Measurements from ENCODE around the gene TFPI2. TPM values are rescaled to one million over a fixed set of nuclear protein-coding genes. Genes with fewer than 3 reads are reported as not detected.

TFPI2 gene
- total RNA-seq, 1 experiment from 2014 or later: 4.4 TPM

DNA sequence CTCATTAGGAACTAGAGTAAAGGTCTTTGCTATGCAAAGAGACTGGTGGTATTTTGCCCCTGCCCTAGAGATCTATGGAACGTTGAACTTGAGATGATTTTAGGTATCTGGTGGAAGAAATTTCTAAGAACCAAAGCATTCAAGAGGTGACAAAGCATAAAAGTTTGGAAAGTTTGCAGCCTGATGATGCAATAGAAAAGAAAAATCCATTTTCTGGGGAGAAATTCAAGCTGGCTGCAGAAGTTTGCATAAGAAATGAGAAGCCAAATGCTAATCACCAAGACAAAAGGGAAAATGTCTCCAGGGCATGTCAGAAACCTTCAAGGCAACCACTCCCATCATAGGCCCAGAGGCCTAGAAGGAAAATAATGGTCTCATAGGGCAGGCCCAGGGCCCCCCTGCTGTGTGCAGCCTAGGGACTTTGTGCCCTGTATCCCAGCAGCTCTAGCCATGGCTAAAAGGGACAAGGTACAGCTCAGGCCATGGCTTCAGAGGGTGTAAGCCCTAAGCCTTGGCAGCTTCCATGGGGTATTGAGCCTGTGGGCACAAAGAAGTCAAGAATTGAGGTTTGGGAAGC is 16.5 kb downstream of the TFPI2 start:
- H3K4me3 Mint-ChIP-seq: no peak overlapping the region
- Histone ChIP-seq H3K23me2 (ENCODE audit: insufficient read length, low read depth, low read length, poor library complexity, severe bottlenecking) (no peaks in the 10 kb centered on the region), H3K27me3 (ENCODE audit: insufficient read depth, low read length) (no peaks in the 10 kb centered on the region), H3K9me3 (ENCODE audit: control insufficient read depth, low read depth, low read length) (peaks cover 8% of the 10 kb centered on the region), H3K27ac (ENCODE audit: insufficient read length, low read depth, low read length) (no peak overlapping the region), H2BK120ac (ENCODE audit: low read depth, low read length, poor library complexity, severe bottlenecking) (no peak overlapping the region), H4K20me1 (ENCODE audit: control insufficient read depth, insufficient read depth, insufficient read length) (no peaks in the 10 kb centered on the region), H4K91ac (ENCODE audit: insufficient read length, low read depth, low read length) (no peak overlapping the region), H2BK20ac (ENCODE audit: low read depth, low read length, poor library complexity, severe bottlenecking) (no peak overlapping the region), H2BK15ac (ENCODE audit: low read depth, low read length) (no peak overlapping the region), H3K9ac (ENCODE audit: extremely low read depth, insufficient read length, low read length) (no peak overlapping the region), H3T11ph (ENCODE audit: low read length) (no peak overlapping the region), H3K4me1 (ENCODE audit: insufficient read depth, low read length) (no peaks in the 10 kb centered on the region), H2BK12ac (ENCODE audit: insufficient read length, low read depth, low read length) (no peak overlapping the region), H4K8ac (replicated peaks; ENCODE audit: insufficient read length, low read depth, low read length) (no peak overlapping the region), H3K4me2 (ENCODE audit: insufficient read depth, insufficient read length, low read length) (no peak overlapping the region), H3K79me2 (ENCODE audit: insufficient read depth, low read length) (no peaks in the 10 kb centered on the region), H3K79me1 (ENCODE audit: insufficient read depth, low read depth, low read length, poor library complexity, severe bottlenecking) (no peaks in the 10 kb centered on the region), H2BK5ac (ENCODE audit: insufficient read length, low read length) (no peak overlapping the region), H2AK5ac (ENCODE audit: insufficient read length, low read length) (no peak overlapping the region), H3K4ac (ENCODE audit: low read depth, low read length) (no peak overlapping the region), H3K14ac (ENCODE audit: insufficient read depth, low read length) (no peak overlapping the region), H4K5ac (ENCODE audit: insufficient read length, low read depth, low read length) (no peak overlapping the region), H3K18ac (ENCODE audit: insufficient read length, low read depth, low read length) (no peak overlapping the region), H3K23ac (ENCODE audit: insufficient read length, low read depth, low read length) (no peak overlapping the region), H3K56ac (ENCODE audit: insufficient read length, low read depth, low read length) (no peak overlapping the region), H2AFZ (ENCODE audit: low read length) (no peak overlapping the region)
- peaks cover 15 to 17% (median 17%) of the 10 kb centered on the region in 3 experiments for H3K36me3 Mint-ChIP-seq (ENCODE audit: insufficient read depth in 1 of 3, low read depth in 3 of 3)
- no peaks in the 10 kb centered on the region for H3K27me3 Mint-ChIP-seq (ENCODE audit: low read depth)
- H3K9me3 Mint-ChIP-seq: peaks cover 15 to 20% of the 10 kb centered on the region in 2 experiments; a peak in 4 of 5 replicates
- no CpG with 5 or more reads among the region's 1 CpG for WGBS (ENCODE audit: extremely low coverage, insufficient read length, low lambda C conversion rate)
- peak overlapping the region in 2 of 3 experiments; percentile 7 to 33; a peak in 2 of 7 replicates for H3K27ac Mint-ChIP-seq
- TF ChIP-seq, protein P1, sequence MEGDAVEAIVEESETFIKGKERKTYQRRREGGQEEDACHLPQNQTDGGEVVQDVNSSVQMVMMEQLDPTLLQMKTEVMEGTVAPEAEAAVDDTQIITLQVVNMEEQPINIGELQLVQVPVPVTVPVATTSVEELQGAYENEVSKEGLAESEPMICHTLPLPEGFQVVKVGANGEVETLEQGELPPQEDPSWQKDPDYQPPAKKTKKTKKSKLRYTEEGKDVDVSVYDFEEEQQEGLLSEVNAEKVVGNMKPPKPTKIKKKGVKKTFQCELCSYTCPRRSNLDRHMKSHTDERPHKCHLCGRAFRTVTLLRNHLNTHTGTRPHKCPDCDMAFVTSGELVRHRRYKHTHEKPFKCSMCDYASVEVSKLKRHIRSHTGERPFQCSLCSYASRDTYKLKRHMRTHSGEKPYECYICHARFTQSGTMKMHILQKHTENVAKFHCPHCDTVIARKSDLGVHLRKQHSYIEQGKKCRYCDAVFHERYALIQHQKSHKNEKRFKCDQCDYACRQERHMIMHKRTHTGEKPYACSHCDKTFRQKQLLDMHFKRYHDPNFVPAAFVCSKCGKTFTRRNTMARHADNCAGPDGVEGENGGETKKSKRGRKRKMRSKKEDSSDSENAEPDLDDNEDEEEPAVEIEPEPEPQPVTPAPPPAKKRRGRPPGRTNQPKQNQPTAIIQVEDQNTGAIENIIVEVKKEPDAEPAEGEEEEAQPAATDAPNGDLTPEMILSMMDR (conservative IDR thresholded peaks at IDR 0.05): no peak
- DNase-seq: peak; percentile 55
- H3K4me1 Mint-ChIP-seq: peaks cover 7 to 8% of the 10 kb centered on the region in 2 experiments
